DND-41 (cell line): ENCODE results near the gene CLBA1.

ENCODE experiments used
- CTCF ChIP-seq: IDR thresholded peaks from 2 replicates; pipeline ENCODE4 v1.5.1; 2012; ENCODE audit warnings: borderline replicate concordance, low read length, moderate library complexity, mild to moderate bottlenecking; ENCODE audit not compliant: poor library complexity, severe bottlenecking; ENCODE audit errors: extremely low read depth
- EZH2 ChIP-seq: IDR thresholded peaks from 3 replicates; pipeline ENCODE4 v1.6.1; 2012; ENCODE audit warnings: borderline replicate concordance, low read depth, mild to moderate bottlenecking, moderate library complexity, low read length, inconsistent platforms; ENCODE audit not compliant: severe bottlenecking

- TF ChIP-seq CTCF (no peak), EZH2 (no peak)
These were observed 45.3 kb downstream of the CLBA1 start for GRCh38 chr14:105030836-105031396.
